ENCODE data around the gene ANKRD13D.

GRCh38 chr11:67315325-67315909 is 26.3 kb downstream of the ANKRD13D start:
- no peak for TF ChIP-seq ZFX (IDR thresholded peaks at IDR 0.05; ENCODE audit: borderline replicate concordance)
- TF ChIP-seq, protein P1, sequence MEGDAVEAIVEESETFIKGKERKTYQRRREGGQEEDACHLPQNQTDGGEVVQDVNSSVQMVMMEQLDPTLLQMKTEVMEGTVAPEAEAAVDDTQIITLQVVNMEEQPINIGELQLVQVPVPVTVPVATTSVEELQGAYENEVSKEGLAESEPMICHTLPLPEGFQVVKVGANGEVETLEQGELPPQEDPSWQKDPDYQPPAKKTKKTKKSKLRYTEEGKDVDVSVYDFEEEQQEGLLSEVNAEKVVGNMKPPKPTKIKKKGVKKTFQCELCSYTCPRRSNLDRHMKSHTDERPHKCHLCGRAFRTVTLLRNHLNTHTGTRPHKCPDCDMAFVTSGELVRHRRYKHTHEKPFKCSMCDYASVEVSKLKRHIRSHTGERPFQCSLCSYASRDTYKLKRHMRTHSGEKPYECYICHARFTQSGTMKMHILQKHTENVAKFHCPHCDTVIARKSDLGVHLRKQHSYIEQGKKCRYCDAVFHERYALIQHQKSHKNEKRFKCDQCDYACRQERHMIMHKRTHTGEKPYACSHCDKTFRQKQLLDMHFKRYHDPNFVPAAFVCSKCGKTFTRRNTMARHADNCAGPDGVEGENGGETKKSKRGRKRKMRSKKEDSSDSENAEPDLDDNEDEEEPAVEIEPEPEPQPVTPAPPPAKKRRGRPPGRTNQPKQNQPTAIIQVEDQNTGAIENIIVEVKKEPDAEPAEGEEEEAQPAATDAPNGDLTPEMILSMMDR (IDR thresholded peaks at IDR 0.05) = no peak
